AG10803 (cell line): ENCODE results near the gene PDSS1.

Experiments
- DNase-seq: peaks from one replicate; pipeline ENCODE4 v3.0.0; 2010; ENCODE audit warnings: low read depth
- H3K4me3 ChIP-seq: 2 replicates; pipeline ENCODE4 v1.5.1; 2011; ENCODE audit warnings: mild to moderate bottlenecking, low read length, control low read depth
- TF ChIP-seq, protein P1 (sequence below): conservative IDR thresholded peaks from 2 replicates; pipeline ENCODE4 v1.5.1; 2011; ENCODE audit warnings: mild to moderate bottlenecking, low read length, control low read depth, inconsistent platforms

Gene PDSS1

DNA sequence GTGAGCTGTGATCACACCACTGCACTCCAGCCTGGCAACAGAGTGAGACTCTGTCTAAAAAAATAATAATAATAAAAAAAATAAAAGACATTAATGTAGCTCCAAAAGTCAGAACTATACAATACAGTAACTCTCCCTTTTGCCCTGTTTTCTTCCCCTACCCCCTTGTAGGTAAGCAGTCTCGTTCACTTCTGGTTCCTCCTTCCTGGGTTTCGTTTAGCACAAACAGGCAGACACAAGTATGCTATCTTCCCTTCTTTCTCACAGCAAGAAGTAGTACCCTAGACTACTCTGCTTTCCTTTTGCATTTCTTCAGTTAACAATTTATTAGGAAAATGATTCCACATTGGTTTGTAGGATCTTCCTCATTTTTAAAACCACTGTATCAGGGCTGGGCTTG lies 33.1 kb downstream of the PDSS1 start:
- TF ChIP-seq, protein P1, sequence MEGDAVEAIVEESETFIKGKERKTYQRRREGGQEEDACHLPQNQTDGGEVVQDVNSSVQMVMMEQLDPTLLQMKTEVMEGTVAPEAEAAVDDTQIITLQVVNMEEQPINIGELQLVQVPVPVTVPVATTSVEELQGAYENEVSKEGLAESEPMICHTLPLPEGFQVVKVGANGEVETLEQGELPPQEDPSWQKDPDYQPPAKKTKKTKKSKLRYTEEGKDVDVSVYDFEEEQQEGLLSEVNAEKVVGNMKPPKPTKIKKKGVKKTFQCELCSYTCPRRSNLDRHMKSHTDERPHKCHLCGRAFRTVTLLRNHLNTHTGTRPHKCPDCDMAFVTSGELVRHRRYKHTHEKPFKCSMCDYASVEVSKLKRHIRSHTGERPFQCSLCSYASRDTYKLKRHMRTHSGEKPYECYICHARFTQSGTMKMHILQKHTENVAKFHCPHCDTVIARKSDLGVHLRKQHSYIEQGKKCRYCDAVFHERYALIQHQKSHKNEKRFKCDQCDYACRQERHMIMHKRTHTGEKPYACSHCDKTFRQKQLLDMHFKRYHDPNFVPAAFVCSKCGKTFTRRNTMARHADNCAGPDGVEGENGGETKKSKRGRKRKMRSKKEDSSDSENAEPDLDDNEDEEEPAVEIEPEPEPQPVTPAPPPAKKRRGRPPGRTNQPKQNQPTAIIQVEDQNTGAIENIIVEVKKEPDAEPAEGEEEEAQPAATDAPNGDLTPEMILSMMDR = no peak
- DNase-seq = no peak

DNA sequence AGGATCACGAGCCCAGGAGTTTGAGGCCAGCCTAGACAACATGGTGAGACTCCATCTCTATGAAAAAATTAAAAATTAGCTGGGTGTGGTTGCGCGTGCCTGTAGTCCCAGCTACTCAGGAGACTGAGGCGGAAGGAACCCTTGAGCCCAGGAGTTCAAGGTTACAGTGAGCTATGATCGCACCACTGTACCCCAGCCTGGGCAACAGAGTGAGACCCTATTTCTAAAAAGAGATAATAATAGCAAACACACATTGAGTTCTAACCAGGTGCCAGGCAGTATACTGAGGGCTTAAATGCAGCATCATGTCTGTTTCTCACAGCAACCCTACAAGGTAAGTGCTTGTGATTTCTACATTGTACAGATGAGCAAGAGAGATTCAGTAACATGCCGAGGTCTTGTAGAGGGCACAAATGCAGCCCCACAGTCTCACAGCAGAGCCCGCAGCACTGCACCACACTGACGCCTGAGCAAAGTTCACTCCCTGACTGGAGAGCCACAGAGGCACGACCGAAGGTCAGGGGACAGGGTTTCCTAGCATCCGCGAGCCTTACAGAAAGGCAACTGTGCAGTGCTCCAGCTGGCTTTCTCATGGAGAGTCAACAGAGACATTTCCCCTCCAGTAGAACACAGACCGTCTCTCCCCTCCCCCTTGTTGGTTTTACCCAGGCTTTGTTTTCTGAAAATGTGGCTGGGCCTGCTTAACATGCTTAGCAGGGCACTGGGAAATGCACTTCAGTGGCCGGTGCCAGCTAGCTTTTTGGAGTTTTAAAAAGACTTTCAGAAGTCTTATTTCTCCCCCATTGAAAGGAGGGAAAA lies 36.5 kb downstream of the PDSS1 start:
- TF ChIP-seq, protein P1 = no peak
- DNase-seq = no peak
- H3K4me3 ChIP-seq = no peak overlapping the region

More for the DNA sequence above, 33.1 kb downstream of the PDSS1 start:
- H3K4me3 ChIP-seq = no peak overlapping the region

DNA sequence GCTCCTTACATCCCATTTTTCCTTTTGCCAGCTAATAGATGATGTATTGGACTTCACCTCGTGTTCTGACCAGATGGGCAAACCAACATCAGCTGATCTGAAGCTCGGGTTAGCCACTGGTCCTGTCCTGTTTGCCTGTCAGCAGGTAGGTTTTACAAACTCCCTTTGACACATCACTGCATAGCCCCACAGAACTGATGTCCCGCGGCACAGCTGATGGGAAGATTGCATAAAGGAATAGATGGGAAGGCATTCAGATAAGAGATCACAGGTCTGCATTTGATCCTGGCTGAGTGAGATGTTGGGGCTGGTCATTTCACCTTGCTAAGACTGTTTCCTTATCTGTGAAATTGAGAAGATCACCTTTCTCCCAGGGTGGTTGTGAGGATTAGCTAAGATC lies 37.9 kb downstream of the PDSS1 start:
- DNase-seq = no peak
- TF ChIP-seq, protein P1 = no peak
- H3K4me3 ChIP-seq = no peak overlapping the region

DNA sequence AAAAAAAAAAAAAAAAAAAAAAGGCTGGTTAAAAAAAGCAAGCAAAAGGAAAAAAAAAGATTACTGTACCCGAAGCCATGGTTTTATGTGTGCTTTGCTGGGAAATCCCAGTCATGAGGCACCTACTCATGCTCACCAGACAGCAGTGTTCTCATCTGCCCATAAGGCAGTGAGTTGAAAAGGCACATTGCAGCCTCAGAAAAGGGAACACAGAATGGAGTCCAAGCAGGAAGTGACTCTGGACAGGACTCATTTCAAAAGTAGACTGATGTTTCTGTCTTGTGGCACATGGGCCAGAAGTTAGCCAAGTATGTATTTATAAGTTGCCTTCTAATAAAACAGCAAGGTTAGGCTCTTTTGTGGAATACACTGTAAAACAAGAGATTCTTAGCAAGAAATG lies 40.2 kb downstream of the PDSS1 start:
- H3K4me3 ChIP-seq = no peak overlapping the region
- DNase-seq = peak; percentile 33
- TF ChIP-seq, protein P1 = no peak

DNA sequence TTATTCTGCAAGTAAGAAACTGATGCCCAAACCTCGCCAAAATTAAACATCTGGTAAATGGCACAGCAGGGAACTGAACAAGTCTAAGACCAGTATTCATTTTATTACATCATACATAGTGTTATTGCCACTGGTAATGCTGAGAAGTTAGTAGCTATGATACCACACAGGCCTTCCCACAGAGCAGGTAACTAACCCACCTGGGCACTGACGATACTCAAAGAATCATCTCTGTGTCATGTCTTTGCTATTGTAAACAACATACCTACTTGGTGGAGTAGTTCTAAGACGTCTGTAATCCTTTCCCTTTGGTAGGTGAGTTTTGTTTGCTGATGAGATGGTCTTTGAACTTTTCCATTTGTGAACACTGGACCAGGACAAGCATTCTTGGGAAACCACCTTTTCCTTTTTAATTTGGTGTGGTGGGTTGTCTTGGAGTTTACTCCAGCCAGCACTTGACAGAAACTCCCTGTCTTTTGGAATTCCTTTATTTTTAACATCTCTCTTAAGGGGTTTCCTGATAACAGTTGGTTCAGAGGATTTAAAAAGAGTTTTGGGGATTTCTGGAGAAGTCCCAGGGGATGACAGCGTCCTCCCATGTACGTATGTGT lies 40.9 kb downstream of the PDSS1 start:
- DNase-seq = peak; percentile 18
- H3K4me3 ChIP-seq = no peak overlapping the region
- TF ChIP-seq, protein P1 = no peak

DNA sequence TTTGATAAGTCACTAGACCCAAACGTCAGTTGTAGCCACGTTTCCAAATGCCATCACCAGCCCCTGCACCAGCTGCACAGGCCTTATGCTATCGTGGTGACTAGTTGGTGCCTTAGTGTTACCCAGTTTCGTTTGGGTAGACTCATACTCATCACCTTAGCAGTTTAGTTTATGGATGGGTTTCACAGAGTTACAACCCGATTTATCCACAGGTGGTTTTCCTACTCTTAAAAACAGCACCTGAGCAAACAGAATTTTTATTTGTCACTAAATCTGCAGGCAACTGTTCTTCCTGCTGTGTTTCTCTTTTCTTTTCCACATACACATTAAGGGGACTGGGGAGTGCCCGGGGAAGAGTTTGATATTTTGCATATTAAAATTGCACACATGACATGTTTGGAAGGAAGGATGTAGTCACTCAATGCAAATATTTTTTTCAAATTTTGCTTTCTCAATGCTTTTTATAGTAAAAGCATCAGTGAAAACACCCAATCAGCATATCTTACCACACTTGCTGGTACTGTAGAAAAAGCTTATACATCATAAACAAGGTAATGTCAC lies 41.6 kb downstream of the PDSS1 start:
- no peak for DNase-seq
- TF ChIP-seq, protein P1 = no peak
- H3K4me3 ChIP-seq = no peak overlapping the region

DNA sequence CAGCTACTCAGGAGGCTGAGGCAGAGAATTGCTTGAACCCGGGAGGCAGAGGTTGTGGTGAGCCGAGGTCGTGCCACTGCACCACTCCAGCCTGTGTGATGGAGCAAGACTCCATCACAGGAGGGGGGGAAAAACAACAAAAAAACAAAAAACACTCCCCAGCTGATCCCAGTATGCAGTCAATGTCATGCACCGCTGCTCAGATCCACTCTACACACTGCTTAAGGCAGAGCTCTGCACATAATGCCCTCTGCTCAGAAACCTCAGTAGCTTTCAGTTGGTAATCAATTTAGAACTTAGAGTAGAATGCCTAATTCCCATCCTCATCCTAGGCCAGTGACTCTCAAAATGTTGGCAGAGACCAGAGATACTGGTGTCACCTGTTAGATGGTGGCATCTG lies 43.9 kb downstream of the PDSS1 start:
- TF ChIP-seq, protein P1 = no peak
- DNase-seq = no peak
- no peak overlapping the region for H3K4me3 ChIP-seq
